ENCODE data around the gene KCNMA1.

GRCh38 chr10:77357185-77357584 is 280.4 kb downstream of the KCNMA1 start:
- TF ChIP-seq CUX1 (CRISPR knock-in tag; IDR thresholded peaks at IDR 0.05) (no peak), CEBPG (CRISPR knock-in tag; IDR thresholded peaks at IDR 0.05) (no peak), CEBPG (tag; conservative IDR thresholded peaks at IDR 0.05 in 1 of 2, IDR thresholded peaks at IDR 0.05 in 1 of 2) (no peak), MAZ (CRISPR knock-in tag; conservative IDR thresholded peaks at IDR 0.05 in 1 of 2, IDR thresholded peaks at IDR 0.05 in 1 of 2) (no peak), CXXC5 (CRISPR knock-in tag; IDR thresholded peaks at IDR 0.05) (no peak), TCFL5 (CRISPR knock-in tag; conservative IDR thresholded peaks at IDR 0.05) (no peak), ZNF449 (CRISPR knock-in tag; IDR thresholded peaks at IDR 0.05) (no peak), ILK (tag; IDR thresholded peaks at IDR 0.05; ENCODE audit: borderline replicate concordance, low read depth) (no peak)
